ENCODE data around the gene TOMT.

- no peak for TF ChIP-seq CTCF (conservative IDR thresholded peaks at IDR 0.05; ENCODE audit: low read depth in 2 of 2)
- TF ChIP-seq EZH2 (IDR thresholded peaks at IDR 0.05; ENCODE audit: low read depth, unreplicated experiment): no peak
- no peak for TF ChIP-seq ZNF114 (CRISPR knock-in tag; IDR thresholded peaks at IDR 0.05)
- TF ChIP-seq POLR2AphosphoS5 (IDR thresholded peaks at IDR 0.05; ENCODE audit: low read depth): no peak
- no peak for TF ChIP-seq CREB1 (CRISPR knock-in tag; IDR thresholded peaks at IDR 0.05; ENCODE audit: low read depth)
- TF ChIP-seq JUNB (IDR thresholded peaks at IDR 0.05; ENCODE audit: unreplicated experiment): no peak
- TF ChIP-seq EZH2phosphoT487 (IDR thresholded peaks at IDR 0.05; ENCODE audit: unreplicated experiment): no peak
- no peak for TF ChIP-seq ZNF331 (CRISPR knock-in tag; IDR thresholded peaks at IDR 0.05; ENCODE audit: low read depth)
- TF ChIP-seq ETS1 (IDR thresholded peaks at IDR 0.05): no peak
These were observed 3.1 kb upstream of the TOMT start for GRCh38 chr11:72102631-72102945.

Measured in GM23338 (cell line).